NCI-H2029 (cell line): ENCODE measurements around the gene SDK2.
"Not testable (repeated sequence)": the region's sequence is repeated elsewhere in the genome, so short reads cannot be mapped to it uniquely, and the experiment has no call there.

Experiments
- DNase-seq: peaks from one replicate; lab custom pipeline; 2025; lab: John Stamatoyannopoulos, UW

SDK2 gene

DNA sequence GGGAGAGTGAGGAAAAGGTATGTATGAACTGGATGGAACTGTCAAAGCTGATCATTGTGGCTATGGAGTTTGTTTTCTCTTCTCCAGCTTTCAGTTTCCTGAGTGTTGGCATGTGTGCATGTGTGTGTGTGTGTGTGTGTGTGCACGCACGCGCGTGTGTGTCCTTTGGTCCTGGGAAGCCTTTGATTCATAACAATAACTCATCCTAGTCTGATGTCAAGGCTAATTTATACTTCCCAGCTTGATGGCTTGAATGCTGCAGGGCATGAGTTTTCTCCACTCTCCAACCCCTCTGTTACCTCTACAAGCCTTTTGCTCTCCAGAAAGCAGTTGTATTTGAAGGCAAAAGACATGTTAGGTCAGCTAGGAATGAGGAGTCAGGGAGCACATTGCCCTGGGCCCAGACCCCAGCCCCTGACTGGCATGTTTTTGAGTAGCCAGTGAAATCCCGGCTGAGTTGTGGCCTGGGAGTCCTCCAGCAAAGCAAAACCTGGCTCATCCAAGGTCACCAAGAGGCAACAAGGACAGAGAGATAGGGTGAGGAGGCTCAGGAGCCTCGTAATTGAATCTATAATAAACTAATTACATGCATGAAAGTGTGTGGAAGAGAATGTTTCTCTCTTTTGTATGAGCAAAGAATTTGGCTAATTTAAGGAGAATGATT is 323.5 kb downstream of the SDK2 start:
- no peak for DNase-seq

DNA sequence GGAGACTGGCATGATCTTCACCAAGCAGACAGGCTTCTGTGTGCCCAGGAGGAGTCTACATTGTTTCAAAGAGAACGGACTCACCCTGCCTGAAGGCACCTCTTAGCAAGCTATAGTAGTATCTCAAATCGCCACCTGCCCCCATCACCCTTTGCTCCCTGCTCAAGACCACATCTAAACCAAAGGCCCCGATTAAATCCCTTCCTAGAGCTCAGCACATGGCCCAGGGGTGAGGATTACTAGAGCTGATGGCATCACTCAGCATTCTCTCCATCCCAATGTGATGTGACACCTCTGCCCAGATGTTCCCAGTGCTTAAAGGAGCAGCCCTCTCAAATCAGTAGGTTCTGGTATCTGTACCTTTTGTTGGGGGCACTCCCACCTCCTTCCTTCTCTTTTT is 324.5 kb downstream of the SDK2 start:
- DNase-seq: no peak

DNA sequence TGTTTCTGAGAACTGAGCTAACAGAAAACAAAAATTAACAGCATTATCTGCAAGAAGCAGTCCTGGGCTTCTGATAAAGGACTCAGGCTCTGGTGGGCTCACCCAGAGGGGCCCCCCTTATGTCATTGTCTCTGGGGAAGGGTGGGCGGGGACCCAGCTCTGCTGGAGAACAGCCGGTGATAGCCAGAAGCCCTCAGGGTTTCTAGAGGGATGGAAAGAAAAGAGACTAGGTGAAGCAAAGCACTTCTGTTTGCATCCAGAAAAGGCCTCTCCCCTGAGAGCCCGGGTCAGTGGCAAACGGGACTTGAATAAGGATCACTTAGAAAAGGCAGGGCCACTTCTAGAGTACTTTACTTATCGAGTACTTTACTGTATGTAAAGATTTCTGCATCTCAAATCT is 325.4 kb downstream of the SDK2 start:
- DNase-seq: no peak

DNA sequence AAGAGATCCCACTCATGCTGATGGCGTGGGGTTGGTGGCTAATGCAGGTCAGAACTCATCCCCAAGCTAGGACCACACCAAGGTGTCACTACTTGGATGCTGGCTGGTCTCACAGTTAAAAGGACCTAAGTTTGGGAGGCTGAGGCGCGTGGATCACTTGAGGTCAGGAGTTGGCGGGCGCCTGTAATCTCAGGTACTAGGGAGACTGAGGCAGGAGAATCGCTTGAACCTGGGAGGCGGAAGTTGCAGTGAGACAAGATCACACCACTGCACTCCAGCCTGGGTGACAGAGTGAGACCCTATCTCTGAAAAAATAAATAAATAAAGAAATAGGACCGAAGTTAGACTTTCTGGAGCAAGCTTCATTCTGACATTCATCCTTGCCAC is 325.8 kb downstream of the SDK2 start:
- no peak for DNase-seq

DNA sequence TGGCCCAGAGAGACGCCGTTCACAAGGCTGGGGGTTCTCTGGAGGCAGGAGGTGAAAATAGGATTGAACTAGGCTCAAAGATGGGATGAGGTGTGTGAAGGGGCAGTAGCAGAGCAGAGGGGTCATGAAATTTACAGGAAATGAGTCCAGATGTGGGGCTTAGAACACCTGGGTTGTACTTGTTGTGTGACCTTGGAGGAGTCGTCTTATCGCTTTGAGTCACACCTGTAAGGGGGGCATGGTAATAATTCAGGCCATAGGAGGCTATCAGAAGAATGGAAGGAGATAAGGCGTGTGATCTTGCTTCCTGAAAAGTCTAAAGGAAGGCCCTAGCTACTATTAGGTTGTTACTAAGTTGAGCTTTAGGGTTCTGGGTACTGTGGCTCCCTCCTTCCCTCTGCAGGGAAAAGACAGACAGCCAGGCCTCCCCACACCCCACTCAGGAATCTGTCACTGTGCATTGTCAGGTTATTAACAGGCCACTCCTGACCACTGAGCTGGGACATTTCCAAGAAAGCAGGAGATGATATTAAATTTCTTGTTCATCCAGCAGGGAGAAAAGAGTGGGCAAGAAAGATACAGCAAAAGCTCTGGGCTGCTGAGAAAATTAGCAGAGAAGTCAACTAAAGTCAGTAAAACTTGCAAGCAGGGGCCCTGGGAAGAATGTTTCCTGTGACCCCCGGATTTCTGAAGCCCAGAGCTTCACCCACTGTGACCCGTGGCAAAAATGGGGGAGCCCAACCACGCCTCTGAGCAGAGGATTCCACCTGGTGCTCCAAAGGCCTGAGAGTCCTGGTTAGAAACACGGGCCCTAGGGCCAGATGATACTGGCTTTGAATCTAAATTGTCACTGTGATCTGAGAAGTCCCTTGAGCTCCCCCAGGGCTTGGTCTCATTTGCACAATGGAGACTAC is 326.5 kb downstream of the SDK2 start:
- no peak for DNase-seq

DNA sequence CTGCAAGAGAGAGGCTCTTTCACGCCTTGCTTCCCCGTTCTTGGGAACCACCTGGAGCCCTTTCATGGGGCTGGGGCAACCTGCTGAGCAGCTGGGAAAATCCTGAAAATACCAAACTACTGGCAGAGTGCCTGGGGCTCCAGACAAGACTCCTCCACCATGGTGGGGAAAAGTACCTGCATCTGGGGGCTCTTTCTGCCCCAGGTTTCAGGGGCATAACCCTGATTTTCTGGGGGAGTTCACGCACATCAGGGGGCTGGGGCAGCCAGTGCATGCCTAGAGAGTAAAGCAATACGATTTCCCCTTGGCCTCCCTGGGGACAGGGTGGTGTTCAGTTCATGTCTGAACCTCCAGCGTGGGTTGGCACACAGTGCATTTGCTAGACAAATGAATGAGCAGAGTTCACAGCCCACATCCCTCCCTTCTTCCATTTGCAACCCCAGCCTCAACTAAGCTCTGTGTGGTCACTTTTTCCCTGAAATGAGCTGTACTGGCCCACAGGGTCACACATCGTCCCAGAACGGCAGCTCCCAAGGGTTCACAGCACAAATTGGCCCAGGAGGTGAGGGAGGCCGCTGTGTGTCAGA is 327.2 kb downstream of the SDK2 start:
- no peak for DNase-seq

DNA sequence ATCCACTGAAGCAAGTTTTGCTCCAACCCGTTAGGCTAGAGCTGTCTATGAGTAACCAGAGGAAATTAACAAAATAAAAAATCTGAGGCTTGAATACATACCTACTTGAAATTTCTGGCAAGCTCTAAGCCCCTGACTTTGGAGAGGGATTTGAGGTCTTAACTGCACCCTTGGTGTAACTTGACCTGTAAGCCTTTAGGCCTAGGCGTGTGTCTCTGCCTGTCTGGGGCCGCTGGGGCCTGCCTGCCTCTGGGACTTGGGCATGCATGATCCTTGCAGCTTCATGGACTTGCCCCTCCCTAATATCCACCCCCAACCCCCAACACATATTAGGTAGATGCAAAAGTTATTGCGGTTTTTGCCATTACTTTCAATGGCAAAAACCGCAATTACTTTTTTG is 328.8 kb downstream of the SDK2 start:
- no peak for DNase-seq

DNA sequence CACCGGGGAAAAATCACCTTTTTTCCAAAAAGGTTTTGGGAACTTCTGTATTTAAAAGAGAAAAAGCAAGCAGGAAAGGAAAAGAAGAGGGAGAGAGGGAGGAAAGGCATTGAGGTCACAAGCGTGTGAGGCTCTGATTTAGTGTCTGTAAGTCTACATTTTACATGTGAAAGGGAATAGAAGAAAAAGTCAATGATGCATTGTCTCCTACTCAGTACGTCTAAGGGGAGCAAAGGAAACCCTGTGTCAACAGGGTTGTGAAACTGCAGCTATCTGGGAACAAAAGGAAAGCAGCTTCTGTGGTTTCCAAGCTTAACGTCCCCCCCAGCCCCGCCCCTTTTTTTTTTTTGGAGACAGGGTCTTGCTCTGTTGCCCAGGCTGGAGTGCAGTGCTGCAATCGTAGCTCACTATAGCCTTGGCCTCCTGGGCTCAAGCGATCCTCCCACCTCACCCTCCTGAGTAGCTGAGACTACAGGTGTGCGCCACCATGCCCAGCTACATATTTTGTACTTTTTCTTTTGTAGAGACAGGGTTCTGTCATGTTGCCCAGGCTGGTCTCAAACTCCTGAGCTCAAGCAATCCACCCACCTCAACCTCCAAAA is 330.6 kb downstream of the SDK2 start:
- DNase-seq: no peak

DNA sequence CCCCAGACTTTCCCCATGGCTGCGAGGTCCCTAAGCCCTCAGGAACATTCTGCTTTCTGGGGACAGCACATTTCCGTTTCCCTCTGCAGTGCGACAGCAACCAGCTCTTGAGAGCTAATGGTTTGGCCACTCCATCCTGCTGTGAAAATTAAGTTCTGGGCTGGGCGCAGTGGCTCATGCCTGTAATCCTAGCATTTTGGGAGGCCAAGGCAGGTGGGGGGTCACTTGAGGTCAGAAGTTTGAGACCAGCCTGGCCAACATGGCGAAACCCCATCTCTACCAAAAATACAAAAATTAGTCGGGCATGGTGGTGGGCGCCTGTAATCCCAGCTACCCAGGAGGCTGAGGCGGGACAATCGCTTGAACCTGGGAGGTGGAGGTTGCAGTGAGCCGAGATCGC is 331.4 kb downstream of the SDK2 start:
- not testable (repeated sequence) for DNase-seq

DNA sequence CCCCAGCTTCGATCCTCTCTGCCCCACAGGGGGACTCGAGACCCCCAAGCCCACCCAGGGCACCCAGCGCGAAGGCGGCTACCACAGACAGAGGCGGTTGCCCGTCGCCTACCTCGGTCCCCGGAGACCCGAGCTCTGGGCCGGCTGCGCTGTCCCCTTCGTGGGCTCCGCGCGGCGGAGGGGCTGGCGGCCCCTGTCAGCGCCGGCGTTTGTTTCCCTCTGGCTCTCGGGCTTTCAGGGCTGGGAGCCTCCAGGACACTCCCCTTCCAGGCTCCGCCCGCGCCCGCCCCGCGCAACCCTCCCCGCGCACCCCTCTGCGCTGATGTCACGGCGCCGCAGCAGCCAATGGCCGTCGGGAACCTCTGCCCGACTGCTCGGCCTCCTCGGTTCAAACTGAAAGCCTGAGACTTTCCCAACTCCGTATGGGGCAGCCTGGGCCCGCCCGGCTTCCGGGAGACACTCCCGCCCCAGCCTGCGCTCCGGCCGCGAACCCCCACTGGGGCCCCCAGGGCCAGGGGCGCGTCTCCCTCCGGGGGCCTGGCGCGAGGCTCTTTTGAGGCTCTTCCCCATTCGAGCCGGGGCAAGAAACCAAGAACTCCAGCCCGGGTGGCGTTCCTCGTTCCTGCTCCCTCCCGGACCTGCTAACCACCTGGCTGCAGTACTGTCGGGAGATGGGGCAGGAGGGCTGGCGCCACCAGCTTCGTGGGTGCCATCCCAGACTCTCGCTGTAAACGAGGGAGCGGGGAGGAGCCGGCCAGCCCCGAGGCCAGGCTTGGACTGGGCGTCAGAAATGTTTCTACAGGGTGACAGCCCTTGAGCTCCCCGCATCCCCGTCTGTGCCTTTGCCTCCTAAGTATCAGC is 332.2 kb downstream of the SDK2 start, which contains the start of gene CDC42EP4:
CDC42EP4 (minus strand) TSS at position 221 of the 861 bp plus-strand sequence. CDS start 25,501 bp downstream, outside the sequence.
- DNase-seq: peak; percentile 73

DNA sequence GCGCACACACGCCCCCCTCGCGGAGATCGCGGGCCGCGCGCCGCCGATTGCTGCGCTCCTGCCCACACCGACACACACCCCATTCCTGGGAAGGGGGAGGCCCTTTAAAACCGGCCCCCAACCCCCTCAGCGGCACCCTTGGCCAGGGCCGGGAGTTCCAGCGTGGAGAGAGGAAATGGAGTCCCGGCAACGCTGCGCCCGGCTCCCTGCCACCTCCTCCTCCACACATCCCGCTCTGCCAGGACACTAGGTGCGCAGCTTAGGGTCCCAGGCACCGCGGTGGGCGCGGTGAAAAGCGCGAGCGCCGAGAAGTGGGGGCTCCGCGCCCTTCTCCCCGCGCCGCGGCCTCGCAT is 332.8 kb downstream of the SDK2 start:
- DNase-seq: no peak

DNA sequence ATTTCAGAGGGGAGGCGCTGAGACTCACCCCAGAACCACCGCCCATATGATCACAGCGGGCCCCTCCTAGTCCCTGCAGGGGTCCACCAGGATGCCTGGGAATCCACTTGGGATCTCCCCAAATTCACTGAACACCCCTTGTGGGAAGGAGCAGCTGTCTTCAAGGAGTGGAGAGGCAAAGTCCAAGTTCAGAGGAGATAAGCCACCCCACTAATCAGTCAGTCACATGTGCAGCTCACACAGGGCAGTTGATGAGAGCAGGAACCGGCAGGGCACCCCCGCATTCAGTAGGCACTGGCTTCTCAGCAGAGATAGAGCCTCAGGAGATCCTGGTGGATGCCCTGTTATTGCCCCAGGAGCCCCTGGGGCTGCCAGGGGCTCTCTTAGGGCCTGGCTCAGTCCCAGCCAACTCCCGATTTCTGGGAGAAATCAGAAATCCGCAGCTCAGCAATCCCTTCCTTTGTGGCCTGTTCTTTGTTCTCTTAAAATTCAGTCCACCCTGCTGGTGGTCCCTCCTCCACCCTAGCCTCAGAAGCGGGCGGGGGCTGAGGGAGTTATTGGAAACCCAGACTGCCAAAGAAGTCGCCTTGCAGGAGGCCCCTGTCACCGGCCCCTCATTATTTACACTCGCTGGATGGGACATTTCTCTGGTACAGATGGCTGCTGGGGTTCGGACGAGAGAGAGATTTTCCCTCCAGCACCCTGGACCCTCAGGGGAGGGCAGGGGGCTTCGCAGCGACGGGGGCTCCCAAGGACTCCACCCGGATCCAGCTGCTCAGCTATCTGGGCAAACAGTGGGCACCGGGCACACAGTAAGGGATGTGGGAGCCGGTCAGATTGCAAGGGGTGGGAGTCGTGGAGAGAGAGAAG is 334.3 kb downstream of the SDK2 start:
- no peak for DNase-seq

DNA sequence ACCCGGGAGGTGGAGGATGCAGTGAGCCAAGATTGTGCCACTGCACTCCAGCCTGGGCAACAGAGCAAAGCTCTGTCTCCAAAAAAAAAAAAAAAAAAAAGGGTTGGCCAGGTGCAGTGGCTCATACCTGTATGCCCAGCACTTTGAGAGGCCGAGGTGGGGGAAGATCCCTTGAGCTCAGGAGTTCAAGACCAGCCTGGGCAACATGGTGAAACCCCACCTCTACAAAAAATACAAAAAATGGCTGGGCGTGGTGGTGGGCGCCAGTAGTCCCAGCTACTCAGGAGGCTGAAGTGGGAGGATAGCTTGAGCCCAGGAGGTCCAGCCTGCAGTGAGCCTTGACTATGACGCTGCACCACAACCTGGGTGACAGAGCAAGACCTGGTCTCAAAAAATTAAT is 335.3 kb downstream of the SDK2 start:
- DNase-seq: not testable (repeated sequence)

DNA sequence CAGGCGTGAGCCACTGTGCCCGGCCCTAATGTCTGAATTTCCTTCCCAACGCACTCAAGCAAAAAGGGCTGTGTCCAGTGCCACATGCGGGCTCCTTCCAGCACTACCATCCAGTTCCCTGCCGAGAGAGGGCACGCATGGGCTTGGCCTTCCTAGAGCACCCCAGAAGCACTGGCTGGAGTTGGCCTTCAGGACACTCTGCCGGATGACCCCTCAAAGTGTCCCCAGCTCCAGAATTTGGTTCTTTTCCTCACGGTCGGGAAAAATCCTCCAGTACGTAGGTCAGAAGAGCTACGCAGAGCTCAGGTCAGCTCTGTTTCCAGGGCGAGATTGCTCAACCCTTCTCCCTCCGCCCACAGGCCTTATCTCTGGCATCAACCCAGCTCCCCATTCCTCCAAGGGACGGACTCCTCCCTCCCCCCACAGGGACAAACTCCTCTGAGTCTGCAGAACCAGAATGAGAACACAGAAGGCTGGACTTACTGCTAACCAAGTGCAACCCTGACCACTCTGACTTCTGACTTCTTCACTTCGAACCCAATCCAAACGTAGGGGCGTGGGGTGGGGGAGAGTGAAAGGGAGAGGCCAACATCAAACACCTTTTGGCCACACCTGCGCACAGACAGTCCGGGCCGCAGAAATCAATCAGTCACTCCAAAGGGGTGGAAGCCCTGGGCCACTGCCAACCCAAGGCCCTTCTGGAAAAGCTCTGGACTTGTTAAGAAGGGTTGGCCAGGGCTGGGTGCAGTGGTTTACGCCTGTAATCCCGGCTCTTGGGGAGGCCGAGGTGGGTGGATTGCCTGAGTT is 336.0 kb downstream of the SDK2 start:
- peak; percentile 39 for DNase-seq

DNA sequence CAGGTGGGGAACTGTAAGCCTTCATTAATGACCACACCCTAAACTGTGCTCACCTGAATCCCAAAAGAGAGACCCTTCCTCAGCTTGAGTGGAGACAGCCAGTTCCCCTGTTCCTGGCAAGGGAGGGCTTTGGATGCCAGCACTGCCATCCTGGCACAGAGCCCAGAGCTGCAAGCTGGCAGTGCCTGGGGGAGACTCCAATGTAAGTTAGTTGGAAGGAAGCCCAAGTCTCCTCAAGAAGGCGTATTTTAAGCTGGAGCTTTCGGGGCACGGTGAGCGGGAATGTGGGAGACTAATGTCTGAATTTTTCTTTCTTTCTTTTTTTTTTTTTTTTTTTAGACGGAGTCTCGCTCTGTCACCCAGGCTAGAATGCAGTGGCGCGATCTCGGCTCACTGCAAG is 337.1 kb downstream of the SDK2 start:
- no peak for DNase-seq

DNA sequence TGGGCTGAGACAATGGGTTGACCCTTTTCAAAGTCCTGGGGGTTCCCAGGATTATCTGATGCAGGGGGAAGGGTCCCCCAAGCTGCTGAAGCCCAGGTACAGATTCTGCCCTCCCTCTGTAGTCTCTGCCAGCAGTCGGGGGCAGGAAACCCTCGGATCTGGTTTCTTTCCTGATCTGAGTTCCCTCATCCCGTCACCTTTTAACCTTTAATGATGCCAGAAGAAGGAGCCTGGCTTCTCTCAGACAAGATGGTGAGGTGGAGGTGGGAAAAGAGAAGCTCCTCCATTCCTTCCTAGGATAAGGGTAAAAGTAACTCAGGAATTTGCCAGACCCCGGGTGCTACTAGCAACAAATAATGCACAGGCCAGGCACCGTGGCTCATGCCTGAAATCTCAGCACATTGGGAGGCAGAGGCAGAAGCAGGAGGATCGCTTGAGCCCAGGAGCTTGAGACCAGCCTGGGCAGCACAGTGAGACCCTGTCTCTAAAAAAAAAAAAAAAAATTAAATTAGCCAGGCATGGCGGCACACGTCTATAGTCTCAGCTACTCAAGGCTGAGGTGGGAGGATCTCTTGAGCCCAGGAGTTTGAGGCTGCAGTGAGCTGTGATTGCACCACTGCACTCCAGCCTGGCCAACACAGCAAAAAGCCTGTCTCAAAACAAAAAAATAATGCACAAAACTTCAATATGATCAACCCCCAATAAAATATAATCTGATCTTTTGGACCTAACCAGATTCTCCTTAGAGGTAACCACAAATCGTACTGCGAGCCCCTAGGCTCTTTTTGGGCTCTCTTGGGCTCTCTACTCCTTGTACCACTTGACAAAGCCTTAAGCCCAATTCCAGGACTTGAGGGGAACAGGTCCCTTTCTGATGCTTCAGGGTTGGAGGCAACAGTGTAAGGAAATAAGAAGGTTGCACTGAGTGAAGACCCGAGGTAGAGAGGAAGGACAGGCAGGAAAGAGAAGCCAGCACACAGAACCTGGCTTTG is 338.1 kb downstream of the SDK2 start:
- no peak for DNase-seq

DNA sequence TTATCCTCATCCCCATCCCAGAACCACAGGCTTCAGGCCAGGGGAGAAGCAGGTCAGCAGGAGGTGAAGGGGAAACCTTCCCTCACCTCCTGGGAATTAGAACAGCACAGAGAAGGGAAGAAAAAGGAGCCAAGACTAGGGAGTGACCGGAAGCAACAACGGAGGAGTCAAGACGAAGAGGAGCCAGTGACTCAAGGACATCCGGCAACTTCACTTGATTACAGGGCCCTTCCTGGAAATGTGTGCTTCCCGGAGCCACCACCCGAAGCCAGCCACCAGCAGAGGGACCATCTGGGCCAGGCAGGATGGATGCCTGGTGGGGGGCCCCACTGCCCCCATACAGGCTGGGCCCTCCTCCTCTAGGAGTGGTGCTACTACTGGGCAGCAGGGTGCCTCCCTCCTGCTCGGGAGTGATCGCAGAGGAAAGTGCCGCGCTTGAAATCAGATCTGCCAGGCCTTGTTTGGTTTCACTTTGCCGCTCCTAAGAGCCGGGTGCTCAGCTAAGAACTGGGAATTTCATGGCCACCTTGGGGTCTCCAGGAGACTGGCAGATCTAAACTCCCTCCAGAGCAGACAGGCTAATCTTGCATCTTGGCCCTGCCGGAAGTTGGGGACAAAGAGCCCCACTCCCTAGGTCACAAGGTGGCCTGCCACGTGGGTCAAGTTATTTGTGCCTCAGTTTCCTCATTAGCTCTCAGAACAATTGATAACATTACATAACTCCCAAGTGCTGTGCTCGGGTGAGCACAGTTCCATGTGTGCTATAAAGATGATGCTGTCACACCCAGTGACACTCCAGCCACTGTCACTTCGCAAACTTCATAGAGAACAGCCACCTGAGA is 339.1 kb downstream of the SDK2 start:
- peak; percentile 29 for DNase-seq

DNA sequence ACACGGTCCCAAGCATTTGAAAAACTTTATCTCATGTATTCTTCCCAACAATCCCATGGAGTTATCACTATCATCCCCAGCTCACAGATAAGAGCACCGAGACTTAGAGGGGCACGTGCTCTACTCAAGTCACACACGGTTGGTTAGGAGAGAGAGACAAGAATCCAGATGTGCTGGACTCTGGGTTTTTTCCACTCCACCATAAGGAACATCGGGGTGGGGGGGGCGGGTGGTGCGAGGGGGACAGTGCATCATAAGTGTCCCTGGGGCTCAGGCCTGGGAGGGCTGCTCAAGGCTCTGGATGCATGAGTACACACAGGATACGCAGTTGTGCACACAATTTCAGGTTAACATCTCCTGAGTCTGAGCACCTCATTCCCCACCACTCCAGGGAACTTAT is 339.8 kb downstream of the SDK2 start:
- DNase-seq: no peak
